GM12874 (cell line): ENCODE data around the gene MRPS22.

ENCODE experiments used
- CTCF ChIP-seq: IDR thresholded peaks from 2 replicates; pipeline ENCODE4 v1.5.1; 2011; ENCODE audit warnings: low read depth, mild to moderate bottlenecking, control low read depth, low read length, moderate library complexity; ENCODE audit not compliant: insufficient read depth

The MRPS22 gene

GRCh38 chr3:139342054-139342453 is 1.8 kb upstream of the MRPS22 start:
- no peak for TF ChIP-seq CTCF

GRCh38 chr3:139346771-139347170 is 3.0 kb downstream of the MRPS22 start:
- TF ChIP-seq CTCF = no peak

- peak; percentile 40; the same call in 1 of the 2 replicates for TF ChIP-seq CTCF
Observed at GRCh38 chr3:139353920-139354556, 10.2 kb downstream of the MRPS22 start.

GRCh38 chr3:139354661-139355060 is 10.8 kb downstream of the MRPS22 start:
- no peak for TF ChIP-seq CTCF

- TF ChIP-seq CTCF = no peak
Observed at GRCh38 chr3:139355476-139355875, 11.7 kb downstream of the MRPS22 start.

- TF ChIP-seq CTCF = no peak
Observed at GRCh38 chr3:139355891-139356290, 12.1 kb downstream of the MRPS22 start.

GRCh38 chr3:139357899-139358298 is 14.1 kb downstream of the MRPS22 start:
- TF ChIP-seq CTCF = no peak
